GM23338 (cell line): Measurements from ENCODE around the gene NPAT. TPM values are rescaled to one million over a fixed set of nuclear protein-coding genes. Genes with fewer than 3 reads are reported as not detected.

Experiments
- ATAC-seq: fragments of 200-7000 bp; cut with Tn5 transposase; 3 replicates; pipeline ENCODE4 v1.9.1; 2020
- DNase-seq: peaks from one replicate; pipeline ENCODE4 v3.0.0-alpha.2; 2015; ENCODE audit warnings: low spot score
- H2AFZ ChIP-seq: fragments of 200-600 bp; sonication (generic); 2 replicates; pipeline ENCODE4 v1.8.0; 2016; ENCODE audit warnings: antibody characterized with exemption, mild to moderate bottlenecking, moderate library complexity
- H3F3A ChIP-seq: fragments of 200-600 bp; sonication (generic); replicated peaks from 2 replicates; pipeline ENCODE4 v1.8.0; 2017; ENCODE audit warnings: antibody characterized with exemption, mixed run types, low read depth
- H3K27ac ChIP-seq: fragments of 200-600 bp; sonication (generic); 2 replicates; pipeline ENCODE4 v1.6.1; 2016; ENCODE audit warnings: low read depth
- H3K27me3 ChIP-seq: fragments of 200-600 bp; sonication (generic); 2 replicates; pipeline ENCODE4 v1.8.0; 2016; ENCODE audit warnings: mild to moderate bottlenecking, mixed run types, moderate library complexity; ENCODE audit not compliant: insufficient read depth
- H3K36me3 ChIP-seq: fragments of 200-600 bp; sonication (generic); 2 replicates; pipeline ENCODE4 v1.8.0; 2016; ENCODE audit warnings: mild to moderate bottlenecking; ENCODE audit not compliant: insufficient read depth
- H3K4me1 ChIP-seq: fragments of 200-600 bp; sonication (generic); 2 replicates; pipeline ENCODE4 v1.8.0; 2016; ENCODE audit warnings: mild to moderate bottlenecking, moderate library complexity; ENCODE audit not compliant: insufficient read depth
- H3K4me2 ChIP-seq: fragments of 200-600 bp; sonication (generic); 2 replicates; pipeline ENCODE4 v1.7.1; 2017; ENCODE audit warnings: mixed run types
- H3K4me3 ChIP-seq: fragments of 200-600 bp; sonication (generic); 2 replicates; pipeline ENCODE4 v1.6.1; 2016; ENCODE audit warnings: mixed run types
- H3K79me2 ChIP-seq: fragments of 200-600 bp; sonication (generic); replicated peaks from 2 replicates; pipeline ENCODE4 v1.8.0; 2017; ENCODE audit warnings: mild to moderate bottlenecking; ENCODE audit not compliant: insufficient read depth
- H3K9me2 ChIP-seq: fragments of 200-600 bp; sonication (generic); 2 replicates; pipeline ENCODE4 v1.8.0; 2017; ENCODE audit not compliant: insufficient read depth
- H4K20me1 ChIP-seq: fragments of 200-600 bp; sonication (generic); replicated peaks from 2 replicates; pipeline ENCODE4 v1.8.0; 2017; ENCODE audit warnings: mild to moderate bottlenecking; ENCODE audit not compliant: insufficient read depth
- H3K27ac Mint-ChIP-seq: 2 replicates; pipeline ENCODE4 v1.8.0; 2020; ENCODE audit warnings: inconsistent platforms, mild to moderate bottlenecking, moderate library complexity, mixed read lengths
- H3K27me3 Mint-ChIP-seq: 3 replicates; pipeline ENCODE4 v1.8.0; 2022; ENCODE audit warnings: low read depth, mild to moderate bottlenecking, moderate library complexity, mixed read lengths, inconsistent platforms; ENCODE audit not compliant: insufficient read depth, poor library complexity
- H3K36me3 Mint-ChIP-seq: 3 replicates; pipeline ENCODE4 v1.8.0; 2021; ENCODE audit warnings: low read depth, mild to moderate bottlenecking, inconsistent platforms, moderate library complexity, mixed read lengths
- H3K4me1 Mint-ChIP-seq: 3 replicates; pipeline ENCODE4 v1.8.0; 2020; ENCODE audit warnings: mild to moderate bottlenecking, inconsistent platforms, mixed read lengths
- H3K4me3 Mint-ChIP-seq: 3 replicates; pipeline ENCODE4 v1.8.0; 2021; ENCODE audit warnings: moderate library complexity, mild to moderate bottlenecking, inconsistent platforms, mixed read lengths
- H3K9me3 Mint-ChIP-seq: 3 replicates; pipeline ENCODE4 v1.8.0; 2020; ENCODE audit warnings: moderate library complexity, mild to moderate bottlenecking, inconsistent platforms, mixed read lengths
- CREB1 ChIP-seq: fragments of 250-450 bp; sonication (Bioruptor Pico); IDR thresholded peaks from 2 replicates; pipeline ENCODE4 v1.5.0; 2020; ENCODE audit warnings: low read depth, mild to moderate bottlenecking, moderate library complexity
- CTCF ChIP-seq, 2 experiments: fragments of 200-600 bp in 1 of 2; sonication (generic) in 1 of 2; conservative IDR thresholded peaks; 2 replicates each; pipeline versions ENCODE4 v1.5.1 to v1.6.1; 2016 to 2017; ENCODE audit warnings: antibody characterized with exemption in 2 of 2, low read depth in 2 of 2, mild to moderate bottlenecking in 2 of 2, moderate library complexity in 1 of 2
- EZH2 ChIP-seq: fragments of 200-600 bp; sonication (generic); IDR thresholded peaks from one replicate; pipeline ENCODE4 v1.8.0; 2017; ENCODE audit warnings: antibody characterized with exemption, mild to moderate bottlenecking, low read depth; ENCODE audit not compliant: unreplicated experiment
- JUNB ChIP-seq: IDR thresholded peaks from one replicate; pipeline ENCODE4 v1.6.1; 2016; ENCODE audit warnings: antibody characterized with exemption; ENCODE audit not compliant: unreplicated experiment
- REST ChIP-seq: IDR thresholded peaks from one replicate; pipeline ENCODE4 v1.6.1; 2018; ENCODE audit warnings: antibody characterized with exemption; ENCODE audit not compliant: unreplicated experiment
- ZNF114 ChIP-seq: fragments of 250-450 bp; sonication (Bioruptor Pico); IDR thresholded peaks from 2 replicates; pipeline ENCODE4 v1.5.0; 2020; ENCODE audit warnings: mild to moderate bottlenecking, moderate library complexity
- ZNF331 ChIP-seq: fragments of 250-450 bp; sonication (Bioruptor Pico); IDR thresholded peaks from 2 replicates; pipeline ENCODE4 v1.5.0; 2020; ENCODE audit warnings: low read depth, mild to moderate bottlenecking, moderate library complexity
- polyA plus RNA-seq: library from polyadenylated mRNA; unstranded; fragments of >200 nt; fragmentation: Nextera tagmentation; extraction: Ambion mirVana; gene quantifications from 2 replicates; pipeline ENCODE4 v1.2.1, GENCODE V29; 2016
- total RNA-seq: library from RNA; depleted of rRNA; stranded (reverse); fragments of >200 nt; shearing (Covaris generic); gene quantifications from 2 replicates; pipeline ENCODE4 v1.2.3, GENCODE V29; 2014
- TF ChIP-seq, protein P1 (sequence below): fragments of 250-450 bp; sonication (Bioruptor Pico); IDR thresholded peaks from 2 replicates; pipeline ENCODE4 v1.5.0; 2020; ENCODE audit warnings: mild to moderate bottlenecking, moderate library complexity

NPAT gene
- total and polyA plus RNA-seq, 2 experiments from 2014 or later, result 24.2 to 25.1 TPM

GRCh38 chr11:108115500-108116140 lies 106.8 kb downstream of the NPAT start:
- H3K27me3 ChIP-seq, result no peaks in the 10 kb centered on the region
- H2AFZ ChIP-seq, result no peak overlapping the region
- no peak overlapping the region for H3K4me3 Mint-ChIP-seq
- no peaks in the 10 kb centered on the region for H3K79me2 ChIP-seq
- no peaks in the 10 kb centered on the region for H3K36me3 Mint-ChIP-seq
- H3K36me3 ChIP-seq, result no peaks in the 10 kb centered on the region
- H3K9me2 ChIP-seq, result no peaks in the 10 kb centered on the region
- ATAC-seq (peak; percentile 61), DNase-seq (peak; percentile 53)
- no peaks in the 10 kb centered on the region for H4K20me1 ChIP-seq
- H3F3A ChIP-seq, result no peaks in the 10 kb centered on the region
- H3K4me3 ChIP-seq, result no peak overlapping the region
- no peaks in the 10 kb centered on the region for H3K9me3 Mint-ChIP-seq
- no peak overlapping the region for H3K27ac Mint-ChIP-seq
- H3K27ac ChIP-seq, result no peak overlapping the region
- no peaks in the 10 kb centered on the region; the same call in 1 of the 2 replicates for H3K4me1 ChIP-seq
- TF ChIP-seq JUNB (no peak), CREB1 (no peak), CTCF (conservative IDR thresholded peaks at IDR 0.05; ENCODE audit: low read depth in 2 of 2) (no peak), EZH2 (no peak), ZNF114 (CRISPR knock-in tag) (no peak), ZNF331 (CRISPR knock-in tag) (no peak), REST (no peak)
- TF ChIP-seq, protein P1, sequence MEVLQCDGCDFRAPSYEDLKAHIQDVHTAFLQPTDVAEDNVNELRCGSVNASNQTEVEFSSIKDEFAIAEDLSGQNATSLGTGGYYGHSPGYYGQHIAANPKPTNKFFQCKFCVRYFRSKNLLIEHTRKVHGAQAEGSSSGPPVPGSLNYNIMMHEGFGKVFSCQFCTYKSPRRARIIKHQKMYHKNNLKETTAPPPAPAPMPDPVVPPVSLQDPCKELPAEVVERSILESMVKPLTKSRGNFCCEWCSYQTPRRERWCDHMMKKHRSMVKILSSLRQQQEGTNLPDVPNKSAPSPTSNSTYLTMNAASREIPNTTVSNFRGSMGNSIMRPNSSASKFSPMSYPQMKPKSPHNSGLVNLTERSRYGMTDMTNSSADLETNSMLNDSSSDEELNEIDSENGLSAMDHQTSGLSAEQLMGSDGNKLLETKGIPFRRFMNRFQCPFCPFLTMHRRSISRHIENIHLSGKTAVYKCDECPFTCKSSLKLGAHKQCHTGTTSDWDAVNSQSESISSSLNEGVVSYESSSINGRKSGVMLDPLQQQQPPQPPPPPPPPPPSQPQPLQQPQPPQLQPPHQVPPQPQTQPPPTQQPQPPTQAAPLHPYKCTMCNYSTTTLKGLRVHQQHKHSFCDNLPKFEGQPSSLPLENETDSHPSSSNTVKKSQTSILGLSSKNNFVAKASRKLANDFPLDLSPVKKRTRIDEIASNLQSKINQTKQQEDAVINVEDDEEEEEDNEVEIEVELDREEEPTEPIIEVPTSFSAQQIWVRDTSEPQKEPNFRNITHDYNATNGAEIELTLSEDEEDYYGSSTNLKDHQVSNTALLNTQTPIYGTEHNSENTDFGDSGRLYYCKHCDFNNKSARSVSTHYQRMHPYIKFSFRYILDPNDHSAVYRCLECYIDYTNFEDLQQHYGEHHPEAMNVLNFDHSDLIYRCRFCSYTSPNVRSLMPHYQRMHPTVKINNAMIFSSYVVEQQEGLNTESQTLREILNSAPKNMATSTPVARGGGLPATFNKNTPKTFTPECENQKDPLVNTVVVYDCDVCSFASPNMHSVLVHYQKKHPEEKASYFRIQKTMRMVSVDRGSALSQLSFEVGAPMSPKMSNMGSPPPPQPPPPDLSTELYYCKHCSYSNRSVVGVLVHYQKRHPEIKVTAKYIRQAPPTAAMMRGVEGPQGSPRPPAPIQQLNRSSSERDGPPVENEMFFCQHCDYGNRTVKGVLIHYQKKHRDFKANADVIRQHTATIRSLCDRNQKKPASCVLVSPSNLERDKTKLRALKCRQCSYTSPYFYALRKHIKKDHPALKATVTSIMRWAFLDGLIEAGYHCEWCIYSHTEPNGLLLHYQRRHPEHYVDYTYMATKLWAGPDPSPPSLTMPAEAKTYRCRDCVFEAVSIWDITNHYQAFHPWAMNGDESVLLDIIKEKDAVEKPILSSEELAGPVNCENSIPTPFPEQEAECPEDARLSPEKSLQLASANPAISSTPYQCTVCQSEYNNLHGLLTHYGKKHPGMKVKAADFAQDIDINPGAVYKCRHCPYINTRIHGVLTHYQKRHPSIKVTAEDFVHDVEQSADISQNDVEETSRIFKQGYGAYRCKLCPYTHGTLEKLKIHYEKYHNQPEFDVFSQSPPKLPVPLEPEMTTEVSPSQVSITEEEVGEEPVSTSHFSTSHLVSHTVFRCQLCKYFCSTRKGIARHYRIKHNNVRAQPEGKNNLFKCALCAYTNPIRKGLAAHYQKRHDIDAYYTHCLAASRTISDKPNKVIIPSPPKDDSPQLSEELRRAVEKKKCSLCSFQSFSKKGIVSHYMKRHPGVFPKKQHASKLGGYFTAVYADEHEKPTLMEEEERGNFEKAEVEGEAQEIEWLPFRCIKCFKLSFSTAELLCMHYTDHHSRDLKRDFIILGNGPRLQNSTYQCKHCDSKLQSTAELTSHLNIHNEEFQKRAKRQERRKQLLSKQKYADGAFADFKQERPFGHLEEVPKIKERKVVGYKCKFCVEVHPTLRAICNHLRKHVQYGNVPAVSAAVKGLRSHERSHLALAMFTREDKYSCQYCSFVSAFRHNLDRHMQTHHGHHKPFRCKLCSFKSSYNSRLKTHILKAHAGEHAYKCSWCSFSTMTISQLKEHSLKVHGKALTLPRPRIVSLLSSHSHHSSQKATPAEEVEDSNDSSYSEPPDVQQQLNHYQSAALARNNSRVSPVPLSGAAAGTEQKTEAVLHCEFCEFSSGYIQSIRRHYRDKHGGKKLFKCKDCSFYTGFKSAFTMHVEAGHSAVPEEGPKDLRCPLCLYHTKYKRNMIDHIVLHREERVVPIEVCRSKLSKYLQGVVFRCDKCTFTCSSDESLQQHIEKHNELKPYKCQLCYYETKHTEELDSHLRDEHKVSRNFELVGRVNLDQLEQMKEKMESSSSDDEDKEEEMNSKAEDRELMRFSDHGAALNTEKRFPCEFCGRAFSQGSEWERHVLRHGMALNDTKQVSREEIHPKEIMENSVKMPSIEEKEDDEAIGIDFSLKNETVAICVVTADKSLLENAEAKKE (CRISPR knock-in tag), result no peak
- no peak overlapping the region for H3K4me2 ChIP-seq
- peaks cover 9% of the 10 kb centered on the region for H3K4me1 Mint-ChIP-seq
- H3K27me3 Mint-ChIP-seq, result peaks cover 2% of the 10 kb centered on the region
